Spleen (tissue), 7 donors: ENCODE measurements around the gene DPF3.

ENCODE experiments used
- CTCF ChIP-seq, 11 experiments: fragments of 200-600 bp in 7 of 11; fragments of 450-650 bp in 4 of 11; sonication (generic) in 4 of 11; IDR thresholded peaks in 8 of 11; conservative IDR thresholded peaks in 3 of 11; 1 replicate in 7 of 11; 2 replicates in 4 of 11; pipeline versions ENCODE4 v1.4.0 to v1.8.0; 2016 to 2021; ENCODE audit warnings: antibody characterized with exemption in 11 of 11, inconsistent platforms in 4 of 11, mild to moderate bottlenecking in 1 of 11
- POLR2A ChIP-seq, 3 donors: fragments of 450-650 bp; IDR thresholded peaks; one replicate each; pipeline ENCODE4 v1.5.1; 2017; ENCODE audit warnings: antibody characterized with exemption in 3 of 3, mild to moderate bottlenecking in 1 of 3
- donor health status: DM: no; HTN: no; CAD: no; lungs with moderate emphysema.
- donor health status: DM: no; HTN: no; CAD: no.
- donor health status: DM: no; HTN: no; CAD: no.

GRCh38 chr14:72815430-72815829 is 78.5 kb downstream of the DPF3 start:
- TF ChIP-seq CTCF (IDR thresholded peaks at IDR 0.05 in 8 of 11, conservative IDR thresholded peaks at IDR 0.05 in 3 of 11) (no peak), POLR2A (IDR thresholded peaks at IDR 0.05) (no peak)
